ENCODE results near the gene MOCS1. TPM values are rescaled to one million over a fixed set of nuclear protein-coding genes. Genes with fewer than 3 reads are reported as not detected.

Gene MOCS1
- total and polyA plus RNA-seq, 12 donors = 10.2 to 41.4 (median 26.0) TPM

DNA sequence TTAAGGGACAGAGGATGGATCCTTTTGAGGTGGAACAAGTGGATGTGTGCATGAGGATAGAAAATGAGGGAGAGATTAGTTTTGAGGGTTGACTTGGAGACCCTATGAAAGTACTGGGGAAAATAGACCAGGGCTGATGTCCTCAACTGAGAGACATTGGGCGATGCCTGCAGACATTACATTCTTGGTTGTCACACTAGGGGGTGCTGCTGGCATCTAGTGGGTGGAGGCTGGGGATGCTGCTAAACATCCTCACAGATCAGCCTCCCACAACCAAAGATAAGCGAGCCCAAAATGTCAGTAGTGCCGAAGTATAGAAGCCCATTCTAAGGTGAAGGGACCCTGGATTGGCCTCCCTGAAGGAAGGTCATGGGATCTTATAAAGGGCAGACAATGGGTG lies 63.3 kb downstream of the MOCS1 start:
- WGBS, 4 donors = 91 to 100% (median 97%) methylated on average over 3 of the region's 3 CpGs
- intact Hi-C loops (cut with DNase I) = no loop called here
- Histone ChIP-seq H3K4me3 (no peak overlapping the region), H3K27ac (peak overlapping the region in 1 of 5 donors; percentile 13), H3K9me3 (replicated peaks in 1 of 3) (no peaks in the 10 kb centered on the region), H3K27me3 (no peaks in the 10 kb centered on the region), H3K4me1 (replicated peaks in 1 of 2) (peaks cover 0 to 4% of the 10 kb centered on the region in 2 donors), H3K36me3 (replicated peaks in 1 of 2) (peaks cover 0 to 82% of the 10 kb centered on the region in 2 donors)
- no peak for DNase-seq
- no peak for TF ChIP-seq POLR2A (IDR thresholded peaks at IDR 0.05)
- TF ChIP-seq, protein P1, sequence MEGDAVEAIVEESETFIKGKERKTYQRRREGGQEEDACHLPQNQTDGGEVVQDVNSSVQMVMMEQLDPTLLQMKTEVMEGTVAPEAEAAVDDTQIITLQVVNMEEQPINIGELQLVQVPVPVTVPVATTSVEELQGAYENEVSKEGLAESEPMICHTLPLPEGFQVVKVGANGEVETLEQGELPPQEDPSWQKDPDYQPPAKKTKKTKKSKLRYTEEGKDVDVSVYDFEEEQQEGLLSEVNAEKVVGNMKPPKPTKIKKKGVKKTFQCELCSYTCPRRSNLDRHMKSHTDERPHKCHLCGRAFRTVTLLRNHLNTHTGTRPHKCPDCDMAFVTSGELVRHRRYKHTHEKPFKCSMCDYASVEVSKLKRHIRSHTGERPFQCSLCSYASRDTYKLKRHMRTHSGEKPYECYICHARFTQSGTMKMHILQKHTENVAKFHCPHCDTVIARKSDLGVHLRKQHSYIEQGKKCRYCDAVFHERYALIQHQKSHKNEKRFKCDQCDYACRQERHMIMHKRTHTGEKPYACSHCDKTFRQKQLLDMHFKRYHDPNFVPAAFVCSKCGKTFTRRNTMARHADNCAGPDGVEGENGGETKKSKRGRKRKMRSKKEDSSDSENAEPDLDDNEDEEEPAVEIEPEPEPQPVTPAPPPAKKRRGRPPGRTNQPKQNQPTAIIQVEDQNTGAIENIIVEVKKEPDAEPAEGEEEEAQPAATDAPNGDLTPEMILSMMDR (IDR thresholded peaks at IDR 0.05) = no peak

DNA sequence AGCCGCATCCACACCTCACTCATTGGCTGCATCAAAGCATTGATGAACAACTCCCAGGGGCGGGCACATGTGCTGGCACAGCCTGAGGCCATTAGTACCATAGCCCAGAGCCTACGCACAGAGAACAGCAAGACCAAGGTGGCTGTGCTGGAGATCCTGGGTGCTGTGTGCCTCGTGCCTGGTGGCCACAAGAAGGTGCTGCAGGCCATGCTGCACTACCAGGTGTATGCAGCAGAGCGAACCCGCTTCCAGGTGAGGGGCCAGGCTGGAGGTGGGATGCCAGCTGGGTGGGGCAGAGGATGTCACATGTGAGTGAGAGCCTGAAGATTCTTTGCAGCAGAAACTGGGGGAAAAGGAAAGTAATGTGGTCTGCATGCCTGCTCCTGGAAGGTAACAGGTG lies 66.7 kb downstream of the MOCS1 start:
- intact Hi-C loops (cut with DNase I) = no loop called here
- Histone ChIP-seq H3K36me3 (replicated peaks in 1 of 2) (peaks cover 0 to 54% of the 10 kb centered on the region in 2 donors), H3K9me3 (replicated peaks in 1 of 3) (no peaks in the 10 kb centered on the region), H3K4me1 (replicated peaks in 1 of 2) (no peaks in the 10 kb centered on the region), H3K4me3 (no peak overlapping the region), H3K27ac (no peak overlapping the region), H3K27me3 (no peaks in the 10 kb centered on the region)
- WGBS, 4 donors = 86 to 94% (median 91%) methylated on average over 6 of the region's 6 CpGs
- DNase-seq = no peak
- TF ChIP-seq POLR2A (IDR thresholded peaks at IDR 0.05) = no peak
- TF ChIP-seq, protein P1 (IDR thresholded peaks at IDR 0.05) = no peak

GRCh38 chr6:39865011-39865888 lies 69.0 kb downstream of the MOCS1 start:
- H3K27me3 ChIP-seq = no peaks in the 10 kb centered on the region

DNA sequence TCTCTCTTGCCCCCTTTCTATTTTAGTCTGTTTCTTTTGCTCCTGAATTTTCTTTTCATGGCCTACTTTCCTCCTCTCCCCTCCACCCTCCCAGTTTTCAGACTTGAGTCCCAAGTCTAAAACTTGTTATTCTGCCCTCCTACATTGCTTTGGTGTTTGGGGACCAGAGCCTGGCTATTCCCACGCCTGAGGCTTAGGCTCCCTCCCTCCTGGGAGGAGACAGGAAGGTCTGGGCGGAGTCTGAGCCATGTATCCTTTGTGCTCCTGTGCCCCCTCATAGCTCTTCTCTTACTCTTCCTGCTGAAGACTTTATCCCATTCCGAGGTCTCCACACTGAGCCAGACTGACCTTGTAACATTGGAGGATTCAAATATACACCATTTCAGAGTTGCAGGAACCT lies 72.6 kb downstream of the MOCS1 start:
- intact Hi-C loops (cut with DNase I) = no loop called here
- Histone ChIP-seq H3K36me3 (replicated peaks in 1 of 2) (peaks cover 0 to 28% of the 10 kb centered on the region in 2 donors), H3K27ac (no peak overlapping the region), H3K4me1 (replicated peaks in 1 of 2) (no peaks in the 10 kb centered on the region), H3K27me3 (no peaks in the 10 kb centered on the region), H3K4me3 (no peak overlapping the region), H3K9me3 (replicated peaks in 1 of 3) (no peaks in the 10 kb centered on the region)
- WGBS, 4 donors = 68 to 85% (median 75%) methylated on average over 3 of the region's 3 CpGs
- TF ChIP-seq, protein P1 (IDR thresholded peaks at IDR 0.05) = no peak
- no peak for TF ChIP-seq POLR2A (IDR thresholded peaks at IDR 0.05)
- DNase-seq = no peak

More at GRCh38 chr6:39865011-39865888, 69.0 kb downstream of the MOCS1 start:
- peak; percentile 71 to 90 (median 84) for DNase-seq
- Histone ChIP-seq H3K9me3 (replicated peaks in 1 of 3) (no peaks in the 10 kb centered on the region), H3K36me3 (replicated peaks in 1 of 2) (peaks cover 0 to 43% of the 10 kb centered on the region in 2 donors), H3K4me3 (no peak overlapping the region), H3K4me1 (replicated peaks in 1 of 2) (no peaks in the 10 kb centered on the region), H3K27ac (no peak overlapping the region)
- intact Hi-C loops (cut with DNase I) = no loop called here
- no peak for TF ChIP-seq POLR2A (IDR thresholded peaks at IDR 0.05)
- TF ChIP-seq, protein P1 (IDR thresholded peaks at IDR 0.05) = peak; percentile 57 to 84 (median 72)
- 60 to 63% (median 61%) methylated on average over 12 to 15 of the region's 15 CpGs for WGBS, 4 donors
